Lung (tissue), 12 donors: ENCODE results near the gene CDS2. TPM values are rescaled to one million over a fixed set of nuclear protein-coding genes. Genes with fewer than 3 reads are reported as not detected.

ENCODE experiments used
- ATAC-seq: fragments of 200-7000 bp; cut with Tn5 transposase; one replicate; pipeline ENCODE4 v1.9.1; 2020; ENCODE audit warnings: moderate number of reproducible peaks; ENCODE audit not compliant: insufficient read depth, low FRiP score
- DNase-seq, 3 donors: peaks; one replicate each; pipeline ENCODE4 v3.0.0-alpha.2; 2013 to 2017
- H3K27ac ChIP-seq, 2 donors: one replicate each; pipeline ENCODE4 v1.5.1; 2013; ENCODE audit warnings: mild to moderate bottlenecking in 2 of 2, moderate library complexity in 2 of 2, control low read depth in 1 of 2, inconsistent platforms in 1 of 2, low read depth in 1 of 2, low read length in 1 of 2
- H3K27me3 ChIP-seq, 3 donors: one replicate each; pipeline ENCODE4 v1.5.1; 2013; ENCODE audit warnings: low read length in 2 of 3; ENCODE audit not compliant: control insufficient read depth in 3 of 3, insufficient read depth in 3 of 3
- H3K36me3 ChIP-seq, 4 donors: one replicate each; pipeline ENCODE4 v1.5.1; 2013; ENCODE audit warnings: low read length in 4 of 4, mild to moderate bottlenecking in 1 of 4, moderate library complexity in 1 of 4; ENCODE audit not compliant: control insufficient read depth in 4 of 4, insufficient read depth in 4 of 4
- H3K4me1 ChIP-seq, 5 donors: one replicate each; pipeline ENCODE4 v1.5.1; 2013; ENCODE audit warnings: low read length in 5 of 5, mild to moderate bottlenecking in 2 of 5, moderate library complexity in 1 of 5; ENCODE audit not compliant: control insufficient read depth in 5 of 5, insufficient read depth in 5 of 5
- H3K4me3 ChIP-seq: one replicate; pipeline ENCODE4 v1.5.1; 2013; ENCODE audit warnings: mild to moderate bottlenecking, control low read depth, moderate library complexity
- H3K9ac ChIP-seq, 2 donors: one replicate each; pipeline ENCODE4 v1.5.1; 2013; ENCODE audit warnings: low read length in 2 of 2, control low read depth in 1 of 2; ENCODE audit not compliant: insufficient read depth in 1 of 2
- H3K9me3 ChIP-seq, 4 donors: one replicate each; pipeline ENCODE4 v1.5.1; 2013; ENCODE audit warnings: low read length in 3 of 4, mild to moderate bottlenecking in 1 of 4, moderate library complexity in 1 of 4; ENCODE audit not compliant: control insufficient read depth in 4 of 4, insufficient read depth in 3 of 4
- WGBS, 2 donors: extraction: QIAGEN DNeasy Blood & Tissue Kit; methylation state at CpG; one replicate each; pipeline ENCODE4 v1.1.7; 2013; 5-methylcytosine and 5-hydroxymethylcytosine counted together
- polyA plus RNA-seq, 2 donors: library from polyadenylated mRNA; stranded (reverse); fragments of 200-250 nt; gene quantifications; one replicate each; pipeline ENCODE4 v1.2.1, GENCODE V29; 2013
- total RNA-seq, 2 donors: library from RNA; depleted of rRNA in 1 of 2; stranded (reverse); fragments of >200 nt in 1 of 2; gene quantifications; one replicate each; pipeline ENCODE4 v1.2.1, GENCODE V29; 2014 to 2021
- TF ChIP-seq, protein P1 (sequence below): IDR thresholded peaks from 2 replicates; pipeline ENCODE4 v1.5.1; 2012; ENCODE audit warnings: mild to moderate bottlenecking; ENCODE audit errors: control extremely low read depth, extremely low read depth
- donor health status: control.
- donor health status: control.
- donor health status: Bipolar disorder and iron deficiency.
- donor health status: healthy.
- donor health status: DM: yes; HTN: yes; CAD: no.

The CDS2 gene
- total and polyA plus RNA-seq, 4 donors, result 15.7 to 50.8 (median 37.0) TPM

DNA sequence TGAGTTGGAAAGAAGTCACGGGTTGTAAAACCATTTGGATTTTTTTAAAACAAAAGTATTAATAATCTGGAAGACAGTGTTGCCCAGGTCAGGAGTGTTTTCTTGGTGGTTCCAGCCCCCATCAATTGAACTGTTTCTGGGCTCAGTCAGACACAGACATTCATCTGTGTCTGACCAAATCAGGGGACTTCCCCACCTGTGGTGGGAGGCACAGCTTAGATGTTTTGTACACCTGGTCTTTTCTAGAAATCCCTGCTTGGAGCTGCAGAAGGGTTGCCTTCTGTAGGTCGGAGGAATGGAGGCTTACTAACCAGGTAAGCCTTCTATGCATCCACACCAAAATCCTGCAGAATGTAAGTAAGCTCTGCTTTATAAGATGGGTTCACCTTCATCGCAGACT, 63.6 kb downstream of the CDS2 start:
- WGBS, 2 donors, result 94 to 100% methylated on average over 3 of the region's 3 CpGs
- DNase-seq, result no peak
- TF ChIP-seq, protein P1, sequence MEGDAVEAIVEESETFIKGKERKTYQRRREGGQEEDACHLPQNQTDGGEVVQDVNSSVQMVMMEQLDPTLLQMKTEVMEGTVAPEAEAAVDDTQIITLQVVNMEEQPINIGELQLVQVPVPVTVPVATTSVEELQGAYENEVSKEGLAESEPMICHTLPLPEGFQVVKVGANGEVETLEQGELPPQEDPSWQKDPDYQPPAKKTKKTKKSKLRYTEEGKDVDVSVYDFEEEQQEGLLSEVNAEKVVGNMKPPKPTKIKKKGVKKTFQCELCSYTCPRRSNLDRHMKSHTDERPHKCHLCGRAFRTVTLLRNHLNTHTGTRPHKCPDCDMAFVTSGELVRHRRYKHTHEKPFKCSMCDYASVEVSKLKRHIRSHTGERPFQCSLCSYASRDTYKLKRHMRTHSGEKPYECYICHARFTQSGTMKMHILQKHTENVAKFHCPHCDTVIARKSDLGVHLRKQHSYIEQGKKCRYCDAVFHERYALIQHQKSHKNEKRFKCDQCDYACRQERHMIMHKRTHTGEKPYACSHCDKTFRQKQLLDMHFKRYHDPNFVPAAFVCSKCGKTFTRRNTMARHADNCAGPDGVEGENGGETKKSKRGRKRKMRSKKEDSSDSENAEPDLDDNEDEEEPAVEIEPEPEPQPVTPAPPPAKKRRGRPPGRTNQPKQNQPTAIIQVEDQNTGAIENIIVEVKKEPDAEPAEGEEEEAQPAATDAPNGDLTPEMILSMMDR, result no peak
- H3K27me3 ChIP-seq, result no peaks in the 10 kb centered on the region
- H3K4me3 ChIP-seq, result no peak overlapping the region
- H3K36me3 ChIP-seq, result peaks cover 20 to 46% (median 40%) of the 10 kb centered on the region in 4 donors
- H3K27ac ChIP-seq, result no peak overlapping the region
- peaks cover 0 to 9% (median 3%) of the 10 kb centered on the region in 5 donors for H3K4me1 ChIP-seq
- no peak overlapping the region for H3K9ac ChIP-seq
- no peaks in the 10 kb centered on the region for H3K9me3 ChIP-seq
- no peak for ATAC-seq

DNA sequence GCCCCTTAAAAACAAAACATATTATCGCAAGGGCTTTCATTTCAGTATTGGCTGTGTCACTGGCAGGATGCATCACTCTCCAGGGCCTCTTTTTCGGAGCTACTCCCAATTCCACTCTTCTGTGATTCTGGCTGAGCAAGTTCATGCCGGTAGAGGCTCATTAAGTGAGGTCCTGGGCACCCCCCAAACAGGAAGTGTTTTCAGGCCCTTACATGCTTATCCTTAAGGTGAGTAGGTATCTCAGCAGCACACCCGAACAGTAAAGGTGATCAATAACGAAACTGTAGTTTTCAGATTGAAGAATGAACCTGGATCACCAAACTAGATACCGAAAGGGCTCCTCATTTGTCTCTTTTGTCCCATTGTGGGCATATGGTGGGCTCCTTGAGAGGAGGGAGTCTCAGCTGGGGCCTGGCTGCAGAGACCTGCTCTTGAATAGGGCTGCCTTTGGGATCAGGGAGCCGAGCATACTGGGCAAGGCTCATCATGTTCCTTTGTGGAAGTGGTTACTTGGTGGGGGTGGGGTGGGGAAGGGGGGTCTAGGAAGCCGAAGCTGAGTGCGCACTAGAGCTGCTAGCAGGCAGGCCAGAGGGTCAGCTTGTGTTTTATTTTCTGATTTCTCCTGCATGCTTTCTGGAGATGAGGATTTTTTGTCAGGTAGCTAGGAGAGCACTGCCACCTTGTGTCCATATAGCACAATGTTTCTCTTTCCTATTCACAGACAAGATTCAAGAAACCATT, 65.2 kb downstream of the CDS2 start:
- H3K9ac ChIP-seq, result no peak overlapping the region
- DNase-seq, result peak; percentile 49 to 88 (median 86)
- peaks cover 0 to 9% (median 3%) of the 10 kb centered on the region in 5 donors for H3K4me1 ChIP-seq
- H3K27ac ChIP-seq, result peak overlapping the region; percentile 35 to 52
- 53 to 58% methylated on average over 9 of the region's 9 CpGs for WGBS, 2 donors
- peak; percentile 85 for ATAC-seq
- H3K9me3 ChIP-seq, result no peaks in the 10 kb centered on the region
- peaks cover 11 to 44% (median 35%) of the 10 kb centered on the region in 4 donors for H3K36me3 ChIP-seq
- no peaks in the 10 kb centered on the region for H3K27me3 ChIP-seq
- no peak overlapping the region for H3K4me3 ChIP-seq
- TF ChIP-seq, protein P1, result peak; percentile 59

DNA sequence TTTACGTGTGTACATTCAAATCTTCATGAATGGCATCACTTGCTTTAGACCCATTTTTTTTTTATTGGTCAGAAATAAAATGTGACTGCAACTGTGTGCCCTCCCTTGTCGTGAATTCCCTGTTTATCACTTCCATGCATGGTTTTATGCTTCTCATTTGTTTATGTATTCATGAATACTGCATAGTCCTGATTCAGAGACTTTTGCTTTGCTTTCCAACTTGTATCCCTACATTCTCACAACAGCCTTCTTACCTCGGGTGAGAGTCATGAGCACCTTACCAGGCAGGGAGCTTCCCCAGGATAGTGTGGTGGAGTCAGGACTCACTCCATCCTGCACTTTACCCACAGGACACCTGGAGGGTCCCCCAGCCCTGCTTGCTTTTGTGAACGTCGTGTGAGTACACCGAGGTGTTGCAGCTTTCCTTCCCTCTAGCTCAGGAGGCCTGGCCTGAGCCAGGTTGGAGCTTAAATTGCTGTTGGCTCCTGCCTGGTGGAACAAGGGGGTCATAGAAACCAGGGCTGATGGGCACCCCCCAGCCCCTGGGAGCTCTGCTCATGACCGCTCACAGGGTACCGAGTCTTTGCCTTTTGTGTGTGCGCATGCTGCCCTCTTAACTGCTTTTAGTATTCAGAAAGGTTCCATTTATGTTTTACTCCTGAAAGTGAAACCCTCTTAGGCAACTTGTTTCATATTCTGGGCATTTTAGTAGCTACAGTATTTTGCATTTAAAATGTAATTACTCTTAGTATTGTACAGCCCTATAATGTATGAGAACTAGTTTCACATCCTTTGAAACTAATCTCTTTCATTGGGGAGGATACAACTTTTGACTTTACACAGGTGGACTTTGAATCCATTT, 66.0 kb downstream of the CDS2 start:
- H3K4me3 ChIP-seq, result no peak overlapping the region
- peaks cover 0 to 9% (median 3%) of the 10 kb centered on the region in 5 donors for H3K4me1 ChIP-seq
- no peak overlapping the region for H3K27ac ChIP-seq
- H3K9ac ChIP-seq, result no peak overlapping the region
- TF ChIP-seq, protein P1, result no peak
- no peaks in the 10 kb centered on the region for H3K9me3 ChIP-seq
- DNase-seq (no peak), ATAC-seq (no peak)
- H3K36me3 ChIP-seq, result peaks cover 11 to 40% (median 36%) of the 10 kb centered on the region in 4 donors
- WGBS, 2 donors, result 70 to 72% methylated on average over 9 of the region's 9 CpGs
- no peaks in the 10 kb centered on the region for H3K27me3 ChIP-seq
